Measurements from ENCODE around the gene RNF7. TPM values are rescaled to one million over a fixed set of nuclear protein-coding genes. Genes with fewer than 3 reads are reported as not detected.
"Not testable (repeated sequence)": the region's sequence is repeated elsewhere in the genome, so short reads cannot be mapped to it uniquely, and the experiment has no call there.

RNF7 gene
- total RNA-seq, 2 experiments from 2014 or later, result 52.5 to 53.9 TPM

GRCh38 chr3:141776885-141777284 is 38.8 kb downstream of the RNF7 start:
- POLR2A ChIA-PET, result no interaction called here
- no peaks in the 10 kb centered on the region for H3K9me3 Mint-ChIP-seq
- DNase-seq, result no peak
- H3K4me1 Mint-ChIP-seq, result peaks cover 3% of the 10 kb centered on the region
- H3K4me3 Mint-ChIP-seq, result no peak overlapping the region
- H3K27me3 Mint-ChIP-seq, result no peaks in the 10 kb centered on the region
- no peaks in the 10 kb centered on the region for H3K36me3 Mint-ChIP-seq
- no peak for ATAC-seq (ENCODE audit: low read depth)
- H3K27ac Mint-ChIP-seq, result no peak overlapping the region

- Mint-ChIP-seq H3K4me1 (peaks cover 5% of the 10 kb centered on the region), H3K27ac (no peak overlapping the region), H3K9me3 (no peaks in the 10 kb centered on the region), H3K27me3 (no peaks in the 10 kb centered on the region), H3K4me3 (no peak overlapping the region), H3K36me3 (no peaks in the 10 kb centered on the region)
- ATAC-seq (ENCODE audit: low read depth) (no peak), DNase-seq (no peak)
- POLR2A ChIA-PET, result no interaction called here
Observed at GRCh38 chr3:141777957-141778813, 40.1 kb downstream of the RNF7 start.

- DNase-seq (no peak), ATAC-seq (ENCODE audit: low read depth) (no peak)
- H3K9me3 Mint-ChIP-seq, result no peaks in the 10 kb centered on the region
- H3K27me3 Mint-ChIP-seq, result no peaks in the 10 kb centered on the region
- no peak overlapping the region for H3K27ac Mint-ChIP-seq
- POLR2A ChIA-PET, result no interaction called here
- no peak overlapping the region for H3K4me3 Mint-ChIP-seq
- H3K4me1 Mint-ChIP-seq, result peaks cover 5% of the 10 kb centered on the region
- H3K36me3 Mint-ChIP-seq, result no peaks in the 10 kb centered on the region
Observed at GRCh38 chr3:141779667-141780066, 41.6 kb downstream of the RNF7 start.

GRCh38 chr3:141782386-141782932 is 44.4 kb downstream of the RNF7 start:
- Mint-ChIP-seq H3K4me1 (peaks cover 5% of the 10 kb centered on the region), H3K27ac (peak overlapping the region; percentile 28), H3K4me3 (no peak overlapping the region), H3K27me3 (no peaks in the 10 kb centered on the region), H3K36me3 (no peaks in the 10 kb centered on the region), H3K9me3 (no peaks in the 10 kb centered on the region)
- DNase-seq (no peak), ATAC-seq (ENCODE audit: low read depth) (no peak)
- POLR2A ChIA-PET, result no interaction called here

- ATAC-seq (ENCODE audit: low read depth) (no peak), DNase-seq (no peak)
- Mint-ChIP-seq H3K36me3 (no peaks in the 10 kb centered on the region), H3K27ac (no peak overlapping the region), H3K4me1 (peaks cover 9% of the 10 kb centered on the region), H3K4me3 (no peak overlapping the region), H3K27me3 (no peaks in the 10 kb centered on the region), H3K9me3 (no peaks in the 10 kb centered on the region)
- POLR2A ChIA-PET, result no interaction called here
Observed at GRCh38 chr3:141783632-141784031, 45.5 kb downstream of the RNF7 start.

GRCh38 chr3:141784096-141784495 is 46.0 kb downstream of the RNF7 start:
- POLR2A ChIA-PET, result no interaction called here
- Mint-ChIP-seq H3K4me1 (peaks cover 9% of the 10 kb centered on the region), H3K9me3 (no peaks in the 10 kb centered on the region), H3K27me3 (no peaks in the 10 kb centered on the region), H3K27ac (no peak overlapping the region), H3K4me3 (no peak overlapping the region), H3K36me3 (no peaks in the 10 kb centered on the region)
- DNase-seq (no peak), ATAC-seq (ENCODE audit: low read depth) (no peak)

GRCh38 chr3:141784531-141784930 is 46.4 kb downstream of the RNF7 start:
- H3K4me3 Mint-ChIP-seq, result no peak overlapping the region
- ATAC-seq (ENCODE audit: low read depth), result no peak
- H3K36me3 Mint-ChIP-seq, result no peaks in the 10 kb centered on the region
- DNase-seq, result no peak
- H3K4me1 Mint-ChIP-seq, result peaks cover 10% of the 10 kb centered on the region
- no peaks in the 10 kb centered on the region for H3K27me3 Mint-ChIP-seq
- POLR2A ChIA-PET, result no interaction called here
- H3K27ac Mint-ChIP-seq, result no peak overlapping the region
- H3K9me3 Mint-ChIP-seq, result no peaks in the 10 kb centered on the region

- peaks cover 5% of the 10 kb centered on the region for H3K4me1 Mint-ChIP-seq
- DNase-seq (no peak), ATAC-seq (ENCODE audit: low read depth) (no peak)
- H3K27ac Mint-ChIP-seq, result no peak overlapping the region
- H3K9me3 Mint-ChIP-seq, result no peaks in the 10 kb centered on the region
- H3K4me3 Mint-ChIP-seq, result no peak overlapping the region
- no peaks in the 10 kb centered on the region for H3K36me3 Mint-ChIP-seq
- no peaks in the 10 kb centered on the region for H3K27me3 Mint-ChIP-seq
- POLR2A ChIA-PET, result interaction anchor here (0.6 to 1.1 kb wide), 2 partner anchors 9 to 108 kb away, joined by 3 to 6 read pairs; no protein-coding TSS in a partner anchor
Observed at GRCh38 chr3:141788149-141788548, 50.1 kb downstream of the RNF7 start.

GRCh38 chr3:141788750-141789149 is 50.7 kb downstream of the RNF7 start:
- not testable (repeated sequence) for H3K36me3 Mint-ChIP-seq; H3K4me1 Mint-ChIP-seq; H3K27ac Mint-ChIP-seq; H3K9me3 Mint-ChIP-seq; DNase-seq; H3K4me3 Mint-ChIP-seq; H3K27me3 Mint-ChIP-seq; ATAC-seq (ENCODE audit: low read depth)
- POLR2A ChIA-PET, result interaction anchor here (0.6 to 1.1 kb wide), 2 partner anchors 8 to 109 kb away, joined by 3 to 6 read pairs; no protein-coding TSS in a partner anchor

GRCh38 chr3:141789281-141789680 is 51.2 kb downstream of the RNF7 start:
- no peaks in the 10 kb centered on the region for H3K36me3 Mint-ChIP-seq
- no peak overlapping the region for H3K27ac Mint-ChIP-seq
- POLR2A ChIA-PET, result no interaction called here
- H3K4me3 Mint-ChIP-seq, result no peak overlapping the region
- ATAC-seq (ENCODE audit: low read depth) (no peak), DNase-seq (no peak)
- H3K27me3 Mint-ChIP-seq, result no peaks in the 10 kb centered on the region
- H3K4me1 Mint-ChIP-seq, result peaks cover 10% of the 10 kb centered on the region
- no peaks in the 10 kb centered on the region for H3K9me3 Mint-ChIP-seq

GRCh38 chr3:141790171-141790570 is 52.1 kb downstream of the RNF7 start:
- no peaks in the 10 kb centered on the region for H3K27me3 Mint-ChIP-seq
- H3K4me3 Mint-ChIP-seq, result no peak overlapping the region
- POLR2A ChIA-PET, result no interaction called here
- no peaks in the 10 kb centered on the region for H3K36me3 Mint-ChIP-seq
- DNase-seq (no peak), ATAC-seq (ENCODE audit: low read depth) (no peak)
- no peaks in the 10 kb centered on the region for H3K9me3 Mint-ChIP-seq
- H3K27ac Mint-ChIP-seq, result no peak overlapping the region
- peaks cover 16% of the 10 kb centered on the region for H3K4me1 Mint-ChIP-seq

GRCh38 chr3:141792495-141792894 is 54.4 kb downstream of the RNF7 start:
- no peak overlapping the region for H3K27ac Mint-ChIP-seq
- no peak overlapping the region for H3K4me3 Mint-ChIP-seq
- POLR2A ChIA-PET, result no interaction called here
- H3K4me1 Mint-ChIP-seq, result peaks cover 37% of the 10 kb centered on the region
- no peaks in the 10 kb centered on the region for H3K36me3 Mint-ChIP-seq
- no peaks in the 10 kb centered on the region for H3K9me3 Mint-ChIP-seq
- H3K27me3 Mint-ChIP-seq, result no peaks in the 10 kb centered on the region
- no peak for ATAC-seq (ENCODE audit: low read depth)
- DNase-seq, result no peak

GRCh38 chr3:141793476-141794260 is 55.6 kb downstream of the RNF7 start:
- Mint-ChIP-seq H3K27me3 (no peaks in the 10 kb centered on the region), H3K4me3 (no peak overlapping the region)
- POLR2A ChIA-PET, result interaction anchor here (0.6 kb wide), 2 partner anchors 52 to 182 kb away, joined by 3 to 4 read pairs; no protein-coding TSS in a partner anchor

More at GRCh38 chr3:141793476-141794260, 55.6 kb downstream of the RNF7 start:
- DNase-seq (no peak), ATAC-seq (ENCODE audit: low read depth) (no peak)
- no peaks in the 10 kb centered on the region for H3K36me3 Mint-ChIP-seq
- H3K27ac Mint-ChIP-seq, result peak overlapping the region; percentile 27
- H3K4me1 Mint-ChIP-seq, result peaks cover 42% of the 10 kb centered on the region
- no peaks in the 10 kb centered on the region for H3K9me3 Mint-ChIP-seq
